ENCODE data around the gene TMEM107.

Gene TMEM107

DNA sequence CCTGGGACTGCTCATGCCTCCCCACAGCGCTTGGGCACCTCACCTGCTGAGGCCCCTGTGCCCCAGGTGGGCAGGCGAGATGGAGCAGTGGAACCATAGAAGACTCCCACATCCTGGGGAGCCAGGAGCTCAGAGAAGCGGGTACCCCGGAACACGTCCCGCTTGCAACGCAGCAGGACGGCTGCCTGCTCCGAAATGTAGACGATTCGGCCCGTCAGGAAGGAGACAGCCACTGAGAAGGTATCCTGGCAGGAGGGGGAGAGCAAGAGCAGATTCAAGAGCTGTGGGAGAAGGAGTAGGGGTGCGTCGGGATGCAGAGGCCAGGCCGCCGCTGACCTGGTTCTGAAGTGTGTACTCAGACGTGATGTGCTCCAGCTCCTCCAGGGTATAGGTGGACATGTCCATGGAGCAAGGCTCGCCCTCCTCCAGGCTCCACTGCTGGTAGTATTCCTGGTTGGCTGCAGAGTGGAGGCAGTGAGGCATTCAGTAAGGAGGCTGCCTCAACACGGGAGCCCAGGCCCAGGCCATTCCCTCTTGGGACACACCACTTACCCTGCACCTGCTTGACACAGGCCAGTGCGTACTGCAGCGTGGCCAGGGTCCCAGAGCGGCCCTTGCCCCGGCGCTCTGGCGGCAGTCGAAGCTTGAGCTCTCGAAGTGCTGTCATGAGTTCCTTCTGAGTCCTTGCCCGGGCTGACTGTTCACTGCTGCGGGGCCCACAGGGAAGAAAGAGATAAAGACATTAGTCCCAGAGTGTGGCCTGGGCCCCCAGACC lies 26.6 kb downstream of the TMEM107 start:
- DNase-seq: no peak

DNA sequence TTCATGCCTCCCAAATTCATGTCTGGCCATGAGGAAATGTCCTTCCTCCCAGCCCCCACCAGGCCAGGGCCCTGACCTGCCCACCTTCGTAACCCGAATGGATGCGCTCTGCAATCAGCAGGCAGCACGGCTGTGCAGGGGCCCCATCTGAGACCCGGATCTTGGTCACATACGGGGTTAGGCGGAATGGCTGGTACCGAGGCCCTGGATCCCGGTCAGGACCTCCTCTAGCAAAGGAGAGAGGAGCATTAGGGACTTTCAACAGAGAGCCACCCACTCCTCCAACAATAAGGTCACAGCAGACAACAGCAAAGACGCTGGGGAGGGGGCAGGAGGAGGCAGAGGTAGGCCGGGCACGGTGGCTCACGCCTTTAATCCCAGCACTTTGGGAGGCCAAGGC lies 27.6 kb downstream of the TMEM107 start:
- no peak for DNase-seq

DNA sequence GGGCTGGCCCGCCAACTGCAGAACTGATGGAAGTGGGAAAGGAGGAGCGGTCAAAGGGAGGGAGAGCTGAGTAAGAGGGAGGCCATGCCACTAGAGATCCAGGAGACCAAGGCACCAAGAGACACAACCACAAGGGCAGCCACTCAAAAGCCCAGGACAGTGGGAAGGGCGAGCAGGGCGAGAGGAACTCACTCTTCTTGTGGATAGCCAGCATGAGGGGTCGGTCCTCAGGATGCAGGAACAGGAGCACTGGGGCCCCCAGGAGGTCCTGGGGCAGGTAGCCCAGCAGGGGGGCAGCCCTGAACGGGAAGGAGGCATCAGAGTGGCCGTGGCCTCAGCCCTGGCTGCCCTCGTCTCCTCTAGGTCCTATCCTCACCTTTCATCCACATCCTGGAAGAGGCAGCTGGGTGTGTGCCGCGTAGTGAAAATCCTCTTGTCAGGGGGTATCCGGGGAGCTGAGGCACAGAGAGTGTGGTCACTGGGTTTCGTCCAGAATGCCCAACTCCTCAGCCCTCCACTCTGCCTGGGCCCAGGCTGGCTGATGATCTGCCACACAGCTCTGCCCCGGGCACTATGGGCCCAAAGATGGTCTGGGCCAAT lies 28.3 kb downstream of the TMEM107 start:
- no peak for DNase-seq

- no peak for DNase-seq
Observed at GRCh38 chr17:8147141-8147804, 28.9 kb downstream of the TMEM107 start.

DNA sequence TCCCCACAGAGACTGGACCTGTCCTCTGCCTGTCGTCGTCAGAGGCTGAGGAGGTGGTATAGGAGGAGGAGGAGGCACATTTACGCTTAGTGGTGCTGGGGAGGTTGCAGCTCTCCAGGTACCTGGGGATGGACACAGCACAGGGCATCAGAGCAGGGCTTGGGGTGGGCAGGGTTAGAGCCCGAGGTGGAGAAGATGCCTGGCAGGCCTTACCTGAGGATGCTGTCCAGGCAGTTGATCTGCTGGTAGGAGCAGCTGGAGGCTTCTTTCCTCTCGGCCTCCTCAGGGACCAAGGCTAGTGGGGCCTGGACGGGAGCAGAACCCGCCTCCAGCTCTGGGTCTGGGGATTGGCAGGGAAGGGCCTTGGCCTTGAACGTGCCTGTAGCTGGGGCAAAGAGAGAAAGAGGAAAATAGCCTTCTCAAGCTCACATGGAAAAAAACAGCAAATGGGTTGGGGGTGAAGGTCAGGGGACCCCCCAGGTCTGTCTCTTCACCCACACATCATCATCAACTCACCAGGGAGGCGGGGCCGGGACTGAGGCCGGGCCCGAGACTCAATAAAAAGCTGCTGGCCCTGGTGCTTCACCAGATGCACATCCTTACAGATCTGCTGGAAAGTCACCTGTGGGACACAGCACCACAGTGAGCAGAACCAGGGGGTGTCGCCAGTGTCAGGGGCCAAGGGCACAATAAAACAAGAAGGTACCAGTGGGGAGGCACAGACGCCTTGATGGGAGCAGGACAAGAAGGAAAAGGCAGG lies 29.6 kb downstream of the TMEM107 start:
- DNase-seq: no peak

DNA sequence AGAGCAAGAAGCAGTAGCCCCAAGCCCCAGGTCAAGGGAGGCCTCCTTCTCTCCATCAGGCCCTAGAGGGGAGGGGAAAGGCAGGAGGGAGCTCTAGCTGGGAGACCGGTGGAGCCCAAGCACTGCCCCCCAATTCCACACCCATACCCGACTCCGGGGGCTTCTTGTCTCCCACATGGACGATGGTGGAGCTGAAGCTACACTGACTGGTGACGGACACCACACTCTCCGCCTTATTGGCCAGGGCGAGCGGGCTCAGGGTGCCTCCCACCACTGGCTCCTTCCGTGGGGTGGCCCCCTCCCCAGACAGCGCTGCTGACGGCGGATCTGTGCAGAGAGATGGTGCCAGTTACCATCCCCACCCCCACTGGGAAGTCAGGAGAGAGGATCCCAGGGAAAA lies 30.4 kb downstream of the TMEM107 start:
- DNase-seq: no peak

GRCh38 chr17:8144401-8145231 lies 31.6 kb downstream of the TMEM107 start:
- DNase-seq: no peak

- no peak for DNase-seq
Observed at GRCh38 chr17:8143581-8144400, 32.4 kb downstream of the TMEM107 start.

- no peak for DNase-seq
Observed at GRCh38 chr17:8142887-8143580, 33.1 kb downstream of the TMEM107 start.

GRCh38 chr17:8142158-8142886 lies 33.9 kb downstream of the TMEM107 start:
- no peak for DNase-seq

DNA sequence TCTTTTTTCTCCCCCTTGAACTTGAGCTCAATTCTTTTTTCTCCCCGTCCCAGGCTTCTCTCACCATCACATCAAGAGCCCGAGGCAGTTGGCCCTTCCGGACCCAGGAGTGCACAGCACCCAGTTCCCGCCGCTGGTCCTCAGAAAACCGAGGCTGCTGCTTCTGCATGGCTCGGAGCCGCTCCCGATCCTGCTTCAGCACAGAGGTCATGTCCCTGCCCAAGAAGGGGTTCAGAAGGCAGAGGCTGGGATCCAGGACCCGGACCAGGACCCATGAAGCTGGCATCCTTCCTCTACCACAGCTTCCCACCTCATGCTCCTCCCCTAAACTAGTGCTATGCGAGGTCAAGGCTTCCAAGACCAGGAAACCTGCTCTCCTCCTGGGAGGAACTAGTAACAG lies 34.4 kb downstream of the TMEM107 start:
- no peak for DNase-seq

- DNase-seq: no peak
Observed at GRCh38 chr17:8141045-8141444, 35.1 kb downstream of the TMEM107 start.

GRCh38 chr17:8140065-8141029 lies 35.8 kb downstream of the TMEM107 start:
- peak; percentile 23 to 33 (median 23) for DNase-seq

DNA sequence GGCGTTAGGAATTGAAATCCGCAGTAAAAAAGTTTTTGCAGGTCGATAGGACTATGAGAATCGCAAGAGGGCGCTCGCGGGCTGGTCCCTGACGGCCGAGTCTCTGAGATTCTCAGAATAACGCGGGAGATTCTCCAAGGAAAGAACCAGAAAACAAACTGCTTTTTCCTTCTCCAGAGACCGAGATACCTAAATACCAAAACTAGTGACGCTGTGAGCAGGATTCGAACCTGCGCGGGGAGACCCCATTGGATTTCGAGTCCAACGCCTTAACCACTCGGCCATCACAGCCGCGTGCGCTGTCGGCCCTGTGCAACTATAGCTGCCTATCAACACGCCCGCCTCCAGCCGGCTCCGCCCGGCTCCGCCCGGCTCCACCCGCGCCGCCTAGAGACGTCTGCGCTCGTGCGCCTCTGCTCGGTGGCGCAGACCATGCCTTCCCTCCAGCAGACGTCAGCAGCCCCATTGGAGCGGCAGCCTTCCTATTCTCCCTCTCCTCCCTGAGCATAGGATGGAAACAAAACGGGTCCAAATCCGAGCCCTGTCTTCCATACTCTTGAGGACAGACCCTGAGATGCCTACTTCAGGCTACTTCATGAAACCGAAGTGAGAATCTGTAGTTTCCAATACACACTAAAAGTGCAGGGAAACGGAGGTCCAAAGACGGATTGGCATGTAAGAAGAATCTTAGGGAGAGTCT lies 37.4 kb downstream of the TMEM107 start:
- peak; percentile 96 to 98 (median 98) for DNase-seq

DNA sequence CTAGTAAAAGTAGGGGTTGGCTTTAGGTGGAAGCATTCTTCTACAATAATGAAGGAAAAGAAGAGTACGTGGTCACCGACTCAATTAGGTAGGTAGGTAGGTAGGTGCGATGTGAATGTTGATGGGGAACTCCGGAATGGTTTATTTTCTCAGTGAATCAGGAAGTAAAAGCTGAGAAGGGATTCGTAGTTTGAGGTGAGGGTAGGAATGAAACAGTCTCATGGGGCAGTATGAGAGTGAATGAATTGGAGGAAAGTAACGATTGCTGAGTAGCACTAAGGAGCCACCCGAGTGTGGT lies 37.9 kb downstream of the TMEM107 start:
- DNase-seq: no peak

DNA sequence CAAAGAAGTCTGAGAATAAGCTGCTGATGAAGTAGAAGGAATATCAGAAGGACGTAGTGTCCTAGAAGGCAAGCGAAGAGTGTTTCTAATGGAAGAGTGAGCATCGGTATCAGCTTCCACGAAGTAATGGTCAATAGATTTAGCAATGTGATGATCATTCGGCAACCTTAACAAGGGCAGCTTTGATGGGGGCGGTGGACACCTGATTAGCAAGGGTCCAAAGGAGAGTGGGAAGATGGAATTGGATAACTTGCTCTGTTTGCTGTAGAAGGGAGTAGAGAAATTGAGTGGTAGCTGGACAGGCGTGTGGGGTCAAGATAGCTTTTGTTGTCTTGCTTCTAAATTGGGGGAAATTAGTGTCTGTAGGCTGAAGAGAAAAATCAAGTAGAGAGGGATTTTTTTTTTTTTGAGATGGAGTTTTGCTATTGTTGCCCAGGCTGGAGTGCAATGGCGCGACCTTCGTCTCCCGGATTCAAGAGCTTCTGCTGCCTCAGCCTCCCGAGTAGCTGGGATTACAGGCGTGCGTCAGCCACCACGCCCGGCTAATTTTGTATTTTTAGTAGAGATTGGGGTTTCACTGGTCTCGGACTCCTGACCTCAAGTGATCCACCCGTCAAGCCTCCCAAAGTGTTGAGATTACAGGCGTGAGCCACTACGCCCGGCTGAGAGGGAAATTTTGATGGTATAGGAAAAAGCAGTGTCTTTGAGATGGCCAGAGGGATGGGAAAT lies 38.4 kb downstream of the TMEM107 start:
- peak; percentile 29 to 38 (median 37) for DNase-seq

- no peak for DNase-seq
Observed at GRCh38 chr17:8133941-8134340, 42.2 kb downstream of the TMEM107 start.

GRCh38 chr17:8133399-8133798 lies 42.8 kb downstream of the TMEM107 start:
- DNase-seq: no peak
